HL-60 (cell line): ENCODE data around the gene GPC3.

Source experiments
- DNase-seq, 2 experiments: peaks; one replicate each; pipeline ENCODE4 v3.0.0-alpha.2; 2010 to 2020; ENCODE audit warnings: low read depth in 1 of 2, low spot score in 1 of 2
- H3K27ac ChIP-seq: fragments of 250-450 bp; sonication (Bioruptor Pico); replicated peaks from 2 replicates; pipeline ENCODE4 v1.5.1; 2020; ENCODE audit warnings: mild to moderate bottlenecking, moderate library complexity
- H3K27me3 ChIP-seq: fragments of 250-450 bp; sonication (Bioruptor Pico); 2 replicates; pipeline ENCODE4 v1.5.1; 2021; ENCODE audit warnings: mild to moderate bottlenecking, moderate library complexity; ENCODE audit not compliant: insufficient read depth, poor library complexity, severe bottlenecking
- H3K4me3 ChIP-seq: replicated peaks from 2 replicates; pipeline ENCODE4 v1.5.1; 2011; ENCODE audit warnings: mild to moderate bottlenecking, control low read depth, low read length; ENCODE audit not compliant: insufficient read depth
- CTCF ChIP-seq: IDR thresholded peaks from one replicate; pipeline ENCODE4 v1.5.1; 2011; ENCODE audit warnings: low read length, control low read depth, inconsistent platforms; ENCODE audit not compliant: insufficient read depth
- GABPA ChIP-seq: IDR thresholded peaks from 2 replicates; pipeline ENCODE4 v1.6.1; 2012; ENCODE audit warnings: low read depth
- POLR2AphosphoS5 ChIP-seq: IDR thresholded peaks from 2 replicates; pipeline ENCODE4 v1.6.1; 2012; ENCODE audit warnings: low read depth
- REST ChIP-seq: IDR thresholded peaks from 2 replicates; pipeline ENCODE4 v1.6.1; 2012; ENCODE audit warnings: low read depth; ENCODE audit not compliant: insufficient replicate concordance
- SPI1 ChIP-seq: IDR thresholded peaks from 2 replicates; pipeline ENCODE4 v1.6.1; 2012; ENCODE audit warnings: low read depth, mild to moderate bottlenecking, borderline replicate concordance

The GPC3 gene

DNA sequence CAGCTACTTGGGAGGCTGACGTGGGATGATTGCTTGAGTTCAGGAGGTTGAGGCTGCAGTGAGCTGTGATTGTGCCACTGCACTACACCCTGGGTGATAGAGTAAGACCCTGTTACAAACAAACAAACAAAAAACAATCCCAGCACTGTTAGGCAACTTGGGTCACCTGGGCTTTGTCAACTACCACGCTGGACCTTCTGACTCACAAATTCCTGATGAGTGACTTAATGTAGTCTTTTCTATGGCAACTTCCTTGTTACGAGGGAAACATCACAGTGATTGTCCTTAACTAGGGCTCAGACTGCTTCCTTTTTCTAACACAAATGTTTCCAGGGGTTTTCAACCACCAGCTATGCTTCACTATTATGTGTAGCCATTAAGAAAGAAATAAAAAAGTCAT is 441.3 kb downstream of the GPC3 start:
- peak in 1 of 2 experiments; percentile 6 for DNase-seq
- H3K27ac ChIP-seq: no peak overlapping the region

DNA sequence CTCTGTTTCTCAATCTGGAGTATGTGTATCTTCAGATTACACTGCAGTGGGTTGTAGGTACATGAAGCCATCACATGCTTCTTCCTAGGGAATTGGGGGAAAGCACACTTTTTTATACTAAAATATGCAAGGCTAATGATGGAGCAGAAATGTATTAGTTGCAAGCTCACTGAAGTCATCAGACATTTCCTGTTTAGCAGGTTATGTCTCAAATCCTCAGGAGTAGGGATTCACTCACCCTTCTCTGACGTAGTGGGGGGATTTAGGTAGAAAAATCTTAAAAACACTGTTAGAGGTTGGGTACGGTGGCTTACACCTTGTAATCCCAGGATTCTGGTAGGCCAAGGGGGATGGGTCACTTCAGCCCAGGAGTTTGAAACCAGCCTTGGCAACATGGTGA is 441.7 kb downstream of the GPC3 start:
- H3K27ac ChIP-seq: no peak overlapping the region
- H3K4me3 ChIP-seq: no peak overlapping the region
- H3K27me3 ChIP-seq: no peaks in the 10 kb centered on the region
- TF ChIP-seq POLR2AphosphoS5 (no peak), SPI1 (no peak), GABPA (no peak), REST (no peak), CTCF (no peak)
- DNase-seq: no peak

More for the DNA sequence above, 441.3 kb downstream of the GPC3 start:
- no peak overlapping the region for H3K4me3 ChIP-seq
- TF ChIP-seq REST: no peak
- no peak for TF ChIP-seq POLR2AphosphoS5
- TF ChIP-seq GABPA: no peak
- TF ChIP-seq SPI1: no peak
- no peak for TF ChIP-seq CTCF
- H3K27me3 ChIP-seq: no peaks in the 10 kb centered on the region

GRCh38 chrX:133542476-133542875 is 442.9 kb downstream of the GPC3 start:
- TF ChIP-seq POLR2AphosphoS5 (no peak), CTCF (no peak), GABPA (no peak), SPI1 (no peak), REST (no peak)
- H3K27me3 ChIP-seq: no peaks in the 10 kb centered on the region
- no peak overlapping the region for H3K4me3 ChIP-seq
- no peak for DNase-seq
- H3K27ac ChIP-seq: no peak overlapping the region
